Measurements from ENCODE around the gene HMX3. TPM values are rescaled to one million over a fixed set of nuclear protein-coding genes. Genes with fewer than 3 reads are reported as not detected.

The HMX3 gene
- total and polyA plus RNA-seq, 2 of the 13 experiments (the other 11 are each of a cell fraction or from before 2014, with no cell fraction given) = not detected

DNA sequence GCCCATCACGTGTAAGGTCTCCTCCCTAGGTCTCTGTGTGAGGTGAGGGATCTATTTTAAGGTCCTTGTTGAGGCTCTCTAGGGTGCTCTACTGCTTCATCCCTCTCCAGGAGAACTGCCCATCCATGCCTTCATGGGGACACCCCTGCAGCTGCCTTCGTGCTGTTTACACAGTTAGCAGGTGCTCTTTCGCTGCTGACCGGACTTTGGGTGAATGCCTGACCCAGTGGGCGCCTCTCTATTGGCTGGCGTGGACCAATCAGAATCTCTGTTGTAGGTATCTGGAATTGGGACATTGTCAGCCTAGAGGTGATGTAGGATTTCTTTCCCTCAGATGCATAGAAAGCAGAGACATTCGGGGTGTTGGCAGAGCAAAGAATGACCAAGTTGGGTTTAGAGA, 38.7 kb upstream of the HMX3 start:
- DNase-seq (ENCODE audit: low spot score) (no peak), ATAC-seq (no peak; the same call in 2 of the 3 replicates), FAIRE-seq (no peak)
- no peaks in the 10 kb centered on the region for H4K20me1 ChIP-seq (ENCODE audit: insufficient read depth, low read length)
- H3K4me1 ChIP-seq (ENCODE audit: insufficient read depth, low read length) = no peaks in the 10 kb centered on the region
- H3K27ac ChIP-seq (ENCODE audit: extremely low read length, insufficient read depth, low read length) = no peak overlapping the region
- no peaks in the 10 kb centered on the region for H3K79me2 ChIP-seq (ENCODE audit: insufficient read depth, low read length)
- H3K27me3 ChIP-seq (ENCODE audit: control insufficient read depth in 1 of 2, insufficient read depth in 2 of 2, low read length in 2 of 2) = peaks cover 1 to 31% of the 10 kb centered on the region in 2 experiments; a peak in 3 of 5 replicates
- WGBS (ENCODE audit: low lambda C conversion rate) = 3% methylated on average over 6 of the region's 7 CpGs
- TF ChIP-seq, protein P1, sequence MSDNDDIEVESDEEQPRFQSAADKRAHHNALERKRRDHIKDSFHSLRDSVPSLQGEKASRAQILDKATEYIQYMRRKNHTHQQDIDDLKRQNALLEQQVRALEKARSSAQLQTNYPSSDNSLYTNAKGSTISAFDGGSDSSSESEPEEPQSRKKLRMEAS (IDR thresholded peaks at IDR 0.05) = 0 out of 2 replicates have a peak, but pooled peaks have one; percentile 36
- TF ChIP-seq NFYB (CRISPR knock-in tag; IDR thresholded peaks at IDR 0.05) (peak; percentile 34; the same call in 1 of the 2 replicates), MAFG (CRISPR knock-in tag; IDR thresholded peaks at IDR 0.05) (no peak)
- TF ChIP-seq, protein P2, sequence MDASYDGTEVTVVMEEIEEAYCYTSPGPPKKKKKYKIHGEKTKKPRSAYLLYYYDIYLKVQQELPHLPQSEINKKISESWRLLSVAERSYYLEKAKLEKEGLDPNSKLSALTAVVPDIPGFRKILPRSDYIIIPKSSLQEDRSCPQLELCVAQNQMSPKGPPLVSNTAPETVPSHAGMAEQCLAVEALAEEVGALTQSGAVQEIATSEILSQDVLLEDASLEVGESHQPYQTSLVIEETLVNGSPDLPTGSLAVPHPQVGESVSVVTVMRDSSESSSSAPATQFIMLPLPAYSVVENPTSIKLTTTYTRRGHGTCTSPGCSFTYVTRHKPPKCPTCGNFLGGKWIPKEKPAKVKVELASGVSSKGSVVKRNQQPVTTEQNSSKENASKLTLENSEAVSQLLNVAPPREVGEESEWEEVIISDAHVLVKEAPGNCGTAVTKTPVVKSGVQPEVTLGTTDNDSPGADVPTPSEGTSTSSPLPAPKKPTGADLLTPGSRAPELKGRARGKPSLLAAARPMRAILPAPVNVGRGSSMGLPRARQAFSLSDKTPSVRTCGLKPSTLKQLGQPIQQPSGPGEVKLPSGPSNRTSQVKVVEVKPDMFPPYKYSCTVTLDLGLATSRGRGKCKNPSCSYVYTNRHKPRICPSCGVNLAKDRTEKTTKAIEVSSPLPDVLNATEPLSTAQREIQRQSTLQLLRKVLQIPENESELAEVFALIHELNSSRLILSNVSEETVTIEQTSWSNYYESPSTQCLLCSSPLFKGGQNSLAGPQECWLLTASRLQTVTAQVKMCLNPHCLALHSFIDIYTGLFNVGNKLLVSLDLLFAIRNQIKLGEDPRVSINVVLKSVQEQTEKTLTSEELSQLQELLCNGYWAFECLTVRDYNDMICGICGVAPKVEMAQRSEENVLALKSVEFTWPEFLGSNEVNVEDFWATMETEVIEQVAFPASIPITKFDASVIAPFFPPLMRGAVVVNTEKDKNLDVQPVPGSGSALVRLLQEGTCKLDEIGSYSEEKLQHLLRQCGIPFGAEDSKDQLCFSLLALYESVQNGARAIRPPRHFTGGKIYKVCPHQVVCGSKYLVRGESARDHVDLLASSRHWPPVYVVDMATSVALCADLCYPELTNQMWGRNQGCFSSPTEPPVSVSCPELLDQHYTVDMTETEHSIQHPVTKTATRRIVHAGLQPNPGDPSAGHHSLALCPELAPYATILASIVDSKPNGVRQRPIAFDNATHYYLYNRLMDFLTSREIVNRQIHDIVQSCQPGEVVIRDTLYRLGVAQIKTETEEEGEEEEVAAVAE (CRISPR knock-in tag; IDR thresholded peaks at IDR 0.05; ENCODE audit: borderline replicate concordance) = peak; percentile 84
- no peaks in the 10 kb centered on the region for H3K9me3 ChIP-seq (ENCODE audit: low read length)
- no TSS peak for BruUV-seq (replicated peaks)
- H2AFZ ChIP-seq (ENCODE audit: low read length) = no peak overlapping the region
- no peak overlapping the region for H3K4me3 ChIP-seq (replicated peaks in 1 of 3; ENCODE audit: insufficient read depth in 1 of 3, low read depth in 2 of 3, low read length in 3 of 3)
- no peak overlapping the region for H3K4me2 ChIP-seq (ENCODE audit: low read depth, low read length)
- intact Hi-C loops (cut with micrococcal nuclease; ENCODE audit: unreplicated experiment) = no loop called here
- POLR2A ChIA-PET = no interaction called here
- CTCF ChIA-PET (ENCODE audit: low intra/inter-chr PET ratio, low total read pairs) = no interaction called here
- no peaks in the 10 kb centered on the region for H3K36me3 ChIP-seq (replicated peaks in 1 of 2; ENCODE audit: control insufficient read depth in 1 of 2, insufficient read depth in 2 of 2, low read length in 2 of 2)
- no peak overlapping the region for H3K9ac ChIP-seq (ENCODE audit: insufficient read depth, low read depth, low read length)
- in situ Hi-C loops (cut with HindIII; ENCODE audit: extremely low pct_ligation_motif_present, low pct_unique_long_range_greater_than_20kb) = loop anchor here (25.0 kb wide), 1 partner anchor 865 kb away; no protein-coding TSS in a partner anchor
